ENCODE measurements around the gene BCL2L15. TPM values are rescaled to one million over a fixed set of nuclear protein-coding genes. Genes with fewer than 3 reads are reported as not detected.
A peak's percentile ranks its signal among the peaks of the same experiment; 100 is the strongest.

The BCL2L15 gene
- polyA plus RNA-seq, 1 experiment, result 0.02 TPM

- ChIA-PET POLR2A (interaction anchor here (0.6 kb wide), 2 partner anchors 105 to 258 kb away, joined by 3 to 9 read pairs; no protein-coding TSS in a partner anchor), CTCF (interaction anchor here (0.6 to 1.3 kb wide), 3 partner anchors 16 to 125 kb away, joined by 3 to 4 read pairs (median 4); partner anchors contain the start of gene HIPK1)
- Histone ChIP-seq H3K36me3 (ENCODE audit: control insufficient read depth, insufficient read depth, low read length) (peaks cover 5% of the 10 kb centered on the region), H3K27me3 (ENCODE audit: control insufficient read depth, insufficient read depth, low read length) (no peaks in the 10 kb centered on the region), H3K4me3 (ENCODE audit: low read depth, low read length) (no peak overlapping the region)
- DNase-seq (ENCODE audit: low read depth), result no peak
- TF ChIP-seq CTCF (IDR thresholded peaks at IDR 0.05; ENCODE audit: insufficient read depth, low read depth, low read length), result no peak
These were observed 25.4 kb upstream of the BCL2L15 start for GRCh38 chr1:113912594-113913311.

- H3K36me3 ChIP-seq (ENCODE audit: control insufficient read depth, insufficient read depth, low read length), result no peaks in the 10 kb centered on the region; the same call in 1 of the 2 replicates
- no peak for TF ChIP-seq CTCF (IDR thresholded peaks at IDR 0.05; ENCODE audit: insufficient read depth, low read depth, low read length)
- H3K27me3 ChIP-seq (ENCODE audit: control insufficient read depth, insufficient read depth, low read length), result no peaks in the 10 kb centered on the region
- DNase-seq (ENCODE audit: low read depth), result no peak
- ChIA-PET POLR2A (interaction anchor here (1.3 kb wide), 1 partner anchor 23 kb away, joined by 5 read pairs; the partner anchor contains the start of gene HIPK1), CTCF (interaction anchor here (3.5 to 3.8 kb wide), 2 partner anchors 25 to 70 kb away, joined by 17 to 20 read pairs; partner anchors contain the start of gene HIPK1)
- H3K4me3 ChIP-seq (ENCODE audit: low read depth, low read length), result peak overlapping the region; percentile 51
These were observed 18.1 kb upstream of the BCL2L15 start for GRCh38 chr1:113905435-113905861.

GRCh38 chr1:113904674-113905434 is 17.5 kb upstream of the BCL2L15 start, which contains the start of the genes AP4B1 and DCLRE1B:
AP4B1 (minus strand) TSS chr1:113904799; CDS start chr1:113904717, 82 bp downstream.
DCLRE1B (plus strand) TSS chr1:113905326; CDS start chr1:113905587, 261 bp downstream.
- ChIA-PET POLR2A (interaction anchor here (0.8 to 1.3 kb wide), 2 partner anchors 19 to 24 kb away, joined by 3 to 5 read pairs; partner anchors contain the start of gene HIPK1), CTCF (interaction anchor here (0.5 to 3.8 kb wide), 8 partner anchors 15 to 378 kb away, joined by 3 to 20 read pairs (median 4); partner anchors contain the start of genes BCL2L15 and HIPK1)
- peak; percentile 80 for TF ChIP-seq CTCF (IDR thresholded peaks at IDR 0.05; ENCODE audit: insufficient read depth, low read depth, low read length)
- Histone ChIP-seq H3K36me3 (ENCODE audit: control insufficient read depth, insufficient read depth, low read length) (no peaks in the 10 kb centered on the region; the same call in 1 of the 2 replicates), H3K27me3 (ENCODE audit: control insufficient read depth, insufficient read depth, low read length) (no peaks in the 10 kb centered on the region), H3K4me3 (ENCODE audit: low read depth, low read length) (peak within 1 kb of the TSS; percentile 51)
- peak; percentile 99 for DNase-seq (ENCODE audit: low read depth)

GRCh38 chr1:113904293-113904673 is 16.9 kb upstream of the BCL2L15 start:
- H3K4me3 ChIP-seq (ENCODE audit: low read depth, low read length), result peak overlapping the region; percentile 51
- no peak for DNase-seq (ENCODE audit: low read depth)
- no peak for TF ChIP-seq CTCF (IDR thresholded peaks at IDR 0.05; ENCODE audit: insufficient read depth, low read depth, low read length)
- CTCF ChIA-PET, result interaction anchor here (0.5 to 3.8 kb wide), 11 partner anchors 14 to 378 kb away, joined by 3 to 20 read pairs (median 3); partner anchors contain the start of genes BCL2L15 and HIPK1
- POLR2A ChIA-PET, result interaction anchor here (0.8 to 1.3 kb wide), 2 partner anchors 18 to 25 kb away, joined by 3 to 5 read pairs; partner anchors contain the start of gene HIPK1
- H3K27me3 ChIP-seq (ENCODE audit: control insufficient read depth, insufficient read depth, low read length), result no peaks in the 10 kb centered on the region
- no peaks in the 10 kb centered on the region; the same call in 1 of the 2 replicates for H3K36me3 ChIP-seq (ENCODE audit: control insufficient read depth, insufficient read depth, low read length)

All from BJ (cell line).